K562 (cell line): ENCODE measurements around the gene MEA1. TPM values are rescaled to one million over a fixed set of nuclear protein-coding genes. Genes with fewer than 3 reads are reported as not detected.

Source experiments
- ARID2 ChIP-seq: fragments of 450-650 bp; IDR thresholded peaks from 2 replicates; pipeline ENCODE4 v1.6.1; 2017; ENCODE audit warnings: antibody characterized with exemption, mild to moderate bottlenecking
- ASH1L ChIP-seq: fragments of 450-650 bp; IDR thresholded peaks from 2 replicates; pipeline ENCODE4 v1.6.1; 2018; ENCODE audit warnings: borderline replicate concordance, mild to moderate bottlenecking, low read depth; ENCODE audit not compliant: partially characterized antibody
- BCL6 ChIP-seq: fragments of 250-450 bp; sonication (Bioruptor Pico); IDR thresholded peaks from 2 replicates; pipeline ENCODE4 v1.4.0; 2020
- E2F3 ChIP-seq: fragments of 250-450 bp; sonication (Bioruptor Pico); IDR thresholded peaks from 2 replicates; pipeline ENCODE4 v1.4.0; 2020; ENCODE audit warnings: mild to moderate bottlenecking
- FOSL1 ChIP-seq: fragments of 200-800 bp; sonication (Bioruptor generic); conservative IDR thresholded peaks from 2 replicates; pipeline ENCODE4 v1.6.1; 2016; ENCODE audit warnings: missing genetic modification characterization, missing compliant biosample characterization
- GABPB2 ChIP-seq: fragments of 250-450 bp; sonication (Bioruptor Pico); conservative IDR thresholded peaks from 2 replicates; pipeline ENCODE4 v1.5.1; 2021; ENCODE audit warnings: mild to moderate bottlenecking
- HDAC2 ChIP-seq: fragments of 450-650 bp; IDR thresholded peaks from 2 replicates; pipeline ENCODE4 v1.6.1; 2016; ENCODE audit warnings: mild to moderate bottlenecking
- MAZ ChIP-seq, 2 experiments: fragments of 450-650 bp in 1 of 2; sonication (generic) in 1 of 2; formaldehyde crosslinking; IDR thresholded peaks in 1 of 2; conservative IDR thresholded peaks in 1 of 2; 2 replicates each; pipeline versions ENCODE4 v1.4.0 to v1.5.0; 2020; ENCODE audit warnings: mild to moderate bottlenecking in 1 of 2, missing genetic modification reagents in 1 of 2
- MTA3 ChIP-seq: fragments of 450-650 bp; formaldehyde crosslinking; IDR thresholded peaks from 2 replicates; pipeline ENCODE4 v1.6.1; 2017; ENCODE audit warnings: mild to moderate bottlenecking, borderline replicate concordance
- MYNN ChIP-seq, 2 experiments: sonication (generic); formaldehyde crosslinking in 1 of 2; IDR thresholded peaks; 2 replicates each; pipeline versions ENCODE4 v1.5.0 to v1.6.1; 2016 to 2020; ENCODE audit warnings: antibody characterized with exemption in 1 of 2, missing genetic modification reagents in 1 of 2
- NBN ChIP-seq: fragments of 450-650 bp; IDR thresholded peaks from 2 replicates; pipeline ENCODE4 v1.6.1; 2016; ENCODE audit warnings: low read depth, mild to moderate bottlenecking
- NFIX ChIP-seq: fragments of 250-450 bp; sonication (Bioruptor Pico); IDR thresholded peaks from 2 replicates; pipeline ENCODE4 v1.4.0; 2020; ENCODE audit warnings: low read depth, mild to moderate bottlenecking, moderate library complexity
- OTX1 ChIP-seq: fragments of 450-650 bp; formaldehyde crosslinking; IDR thresholded peaks from 2 replicates; pipeline ENCODE4 v1.4.0; 2022; ENCODE audit warnings: mild to moderate bottlenecking
- POLR2AphosphoS2 ChIP-seq: IDR thresholded peaks from 2 replicates; pipeline ENCODE4 v1.6.1; 2012; ENCODE audit warnings: low read length, improper control_type of control experiment
- SETDB1 ChIP-seq: IDR thresholded peaks from one replicate; pipeline ENCODE4 v1.6.1; 2012; ENCODE audit warnings: low read length, control low read depth, inconsistent platforms
- SMAD1 ChIP-seq: fragments of 150-350 bp; IDR thresholded peaks from 2 replicates; pipeline ENCODE4 v1.6.1; 2014; ENCODE audit warnings: low read length, low read depth; ENCODE audit not compliant: partially characterized antibody
- SMARCA4 ChIP-seq: fragments of 450-650 bp; IDR thresholded peaks from 2 replicates; pipeline ENCODE4 v1.6.1; 2016
- TAF15 ChIP-seq: fragments of 200-400 bp; formaldehyde crosslinking; IDR thresholded peaks from 2 replicates; pipeline ENCODE4 v1.6.1; 2017; ENCODE audit warnings: mild to moderate bottlenecking, low read depth, low read length, moderate library complexity
- TEAD1 ChIP-seq, 2 experiments: fragments of 450-650 bp in 1 of 2; sonication (generic) in 1 of 2; formaldehyde crosslinking; IDR thresholded peaks; 2 replicates each; pipeline versions ENCODE4 v1.4.0 to v1.8.0; 2020 to 2022; ENCODE audit warnings: mild to moderate bottlenecking in 2 of 2, missing genetic modification reagents in 1 of 2
- ZFX ChIP-seq: sonication (generic); formaldehyde crosslinking; IDR thresholded peaks from 2 replicates; pipeline ENCODE4 v1.8.0; 2022; ENCODE audit warnings: mild to moderate bottlenecking, missing genetic modification reagents, moderate library complexity
- ZKSCAN1 ChIP-seq: fragments of 150-350 bp; IDR thresholded peaks from 2 replicates; pipeline ENCODE4 v1.6.1; 2016; ENCODE audit warnings: low read depth, low read length
- ZNF121 ChIP-seq: sonication (generic); formaldehyde crosslinking; conservative IDR thresholded peaks from 2 replicates; pipeline ENCODE4 v1.8.0; 2022; ENCODE audit warnings: missing genetic modification reagents
- ZNF408 ChIP-seq: fragments of 250-450 bp; sonication (Bioruptor Pico); IDR thresholded peaks from 2 replicates; pipeline ENCODE4 v1.4.0; 2020; ENCODE audit warnings: low read depth, mild to moderate bottlenecking, moderate library complexity
- ZNF707 ChIP-seq: fragments of 250-450 bp; sonication (Bioruptor Pico); conservative IDR thresholded peaks from 2 replicates; pipeline ENCODE4 v1.8.0; 2022; ENCODE audit warnings: inconsistent platforms, mild to moderate bottlenecking, moderate library complexity
- ZNF764 ChIP-seq: fragments of 250-450 bp; sonication (Bioruptor Pico); IDR thresholded peaks from 2 replicates; pipeline ENCODE4 v1.4.0; 2020; ENCODE audit warnings: low read depth, mild to moderate bottlenecking, moderate library complexity
- polyA plus RNA-seq, 8 experiments: library from polyadenylated mRNA; depleted of rRNA in 4 of 8; stranded (reverse) in 5 of 8; unstranded in 3 of 8; fragments of >200 nt; fragmentation: Nextera tagmentation in 2 of 8; fragmentation: Illumina TruSeq in 1 of 8; extraction: Ambion mirVana in 2 of 8; extraction: Trizol in 1 of 8; gene quantifications; 2 replicates each; pipeline versions ENCODE4 v1.2.1 to v1.2.3, GENCODE V29; 2011 to 2014; ENCODE audit warnings: inconsistent platforms in 1 of 8, missing spikeins in 1 of 8
- total RNA-seq, 7 experiments: library from RNA; depleted of rRNA in 6 of 7; stranded (reverse); fragments of >200 nt in 6 of 7; fragmentation: Illumina TruSeq in 2 of 7; extraction: Trizol in 2 of 7; gene quantifications; 2 replicates each; pipeline versions ENCODE4 v1.2.1 to v1.2.3, GENCODE V29; 2011 to 2021; ENCODE audit warnings: low replicate concordance in 1 of 7
- TF ChIP-seq, protein P1 (sequence below): fragments of 250-450 bp; sonication (Bioruptor Pico); IDR thresholded peaks from 2 replicates; pipeline ENCODE4 v1.5.0; 2021
- TF ChIP-seq, protein P2 (sequence below): fragments of 250-450 bp; sonication (Bioruptor Pico); IDR thresholded peaks from 2 replicates; pipeline ENCODE4 v1.8.0; 2021; ENCODE audit warnings: borderline replicate concordance, mild to moderate bottlenecking, moderate library complexity; ENCODE audit not compliant: poor library complexity, severe bottlenecking
- TF ChIP-seq, protein P3 (sequence below): fragments of 250-450 bp; sonication (Bioruptor Pico); IDR thresholded peaks from 2 replicates; pipeline ENCODE4 v1.5.1; 2021; ENCODE audit warnings: mild to moderate bottlenecking

Gene MEA1
- total and polyA plus RNA-seq, 9 of the 15 experiments (the other 6 are each of a cell fraction or from before 2014, with no cell fraction given), result 86.8 to 210 (median 152) TPM

DNA sequence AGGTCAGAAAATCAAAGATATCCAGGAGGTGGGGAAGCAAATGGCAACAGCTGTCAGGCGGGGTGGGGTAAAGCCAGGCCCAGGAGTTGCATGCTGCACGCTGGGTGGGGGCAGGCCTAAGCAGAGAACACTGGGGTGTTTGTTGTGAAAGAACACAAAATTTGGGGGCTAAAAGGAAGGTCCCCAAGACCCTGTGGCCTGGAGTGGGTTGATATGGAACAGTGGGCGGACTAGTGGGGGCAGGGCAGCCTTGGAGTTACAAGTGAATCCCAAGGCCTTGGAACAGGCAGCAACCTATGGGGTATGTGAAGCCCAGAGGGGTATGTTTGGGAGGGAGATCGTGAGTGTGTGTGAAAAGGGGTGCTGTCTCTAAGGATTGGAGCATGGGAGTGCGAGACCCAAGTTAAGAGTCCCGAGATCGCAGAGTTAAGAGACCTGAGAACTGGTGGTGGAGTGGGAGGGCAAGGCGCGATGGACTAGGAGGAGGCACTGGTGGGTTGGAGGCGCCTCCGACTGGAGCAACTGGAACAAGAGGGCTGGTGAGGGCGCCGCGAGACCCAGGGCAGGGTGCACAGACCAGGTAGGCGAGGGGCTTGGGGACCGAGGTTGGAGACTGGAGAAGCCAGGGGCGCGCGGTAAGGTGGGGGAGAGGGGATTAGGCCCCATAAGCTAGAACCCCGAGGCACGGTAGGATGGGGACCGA is 39.2 kb upstream of the MEA1 start (continued):
- TF ChIP-seq, protein P1, sequence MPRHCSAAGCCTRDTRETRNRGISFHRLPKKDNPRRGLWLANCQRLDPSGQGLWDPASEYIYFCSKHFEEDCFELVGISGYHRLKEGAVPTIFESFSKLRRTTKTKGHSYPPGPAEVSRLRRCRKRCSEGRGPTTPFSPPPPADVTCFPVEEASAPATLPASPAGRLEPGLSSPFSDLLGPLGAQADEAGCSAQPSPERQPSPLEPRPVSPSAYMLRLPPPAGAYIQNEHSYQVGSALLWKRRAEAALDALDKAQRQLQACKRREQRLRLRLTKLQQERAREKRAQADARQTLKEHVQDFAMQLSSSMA (CRISPR knock-in tag), result no peak
- TF ChIP-seq MYNN (IDR thresholded peaks at IDR 0.05) (peak; percentile 99), MYNN (CRISPR knock-in tag; IDR thresholded peaks at IDR 0.05) (peak; percentile 84; the same call in 1 of the 2 replicates), HDAC2 (no peak), NBN (peak; percentile 55; the same call in 1 of the 2 replicates), ZNF408 (CRISPR knock-in tag) (no peak), TEAD1 (CRISPR knock-in tag; IDR thresholded peaks at IDR 0.05) (0 out of 4 replicates have a peak, but pooled peaks of 1 of the 2 experiments have one; percentile 31), ZKSCAN1 (no peak), ZNF764 (CRISPR knock-in tag) (no peak), ARID2 (no peak), MAZ (CRISPR knock-in tag; conservative IDR thresholded peaks at IDR 0.05 in 1 of 2, IDR thresholded peaks at IDR 0.05 in 1 of 2) (no peak; a peak in 1 of 4 replicates), ZNF707 (no peak), ASH1L (no peak), BCL6 (CRISPR knock-in tag) (no peak), TAF15 (no peak), SETDB1 (no peak), ZFX (no peak), POLR2AphosphoS2 (no peak), GABPB2 (CRISPR knock-in tag) (no peak), ZNF121 (CRISPR knock-in tag) (no peak), SMARCA4 (peak; percentile 56), E2F3 (no peak; the same call in 1 of the 2 replicates), SMAD1 (peak; percentile 23), NFIX (CRISPR knock-in tag) (no peak), FOSL1 (no peak), MTA3 (no peak), OTX1 (CRISPR knock-in tag) (0 out of 2 replicates have a peak, but pooled peaks have one; percentile 4)
- TF ChIP-seq, protein P2, sequence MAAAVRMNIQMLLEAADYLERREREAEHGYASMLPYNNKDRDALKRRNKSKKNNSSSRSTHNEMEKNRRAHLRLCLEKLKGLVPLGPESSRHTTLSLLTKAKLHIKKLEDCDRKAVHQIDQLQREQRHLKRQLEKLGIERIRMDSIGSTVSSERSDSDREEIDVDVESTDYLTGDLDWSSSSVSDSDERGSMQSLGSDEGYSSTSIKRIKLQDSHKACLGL (CRISPR knock-in tag), result no peak
- TF ChIP-seq, protein P3, sequence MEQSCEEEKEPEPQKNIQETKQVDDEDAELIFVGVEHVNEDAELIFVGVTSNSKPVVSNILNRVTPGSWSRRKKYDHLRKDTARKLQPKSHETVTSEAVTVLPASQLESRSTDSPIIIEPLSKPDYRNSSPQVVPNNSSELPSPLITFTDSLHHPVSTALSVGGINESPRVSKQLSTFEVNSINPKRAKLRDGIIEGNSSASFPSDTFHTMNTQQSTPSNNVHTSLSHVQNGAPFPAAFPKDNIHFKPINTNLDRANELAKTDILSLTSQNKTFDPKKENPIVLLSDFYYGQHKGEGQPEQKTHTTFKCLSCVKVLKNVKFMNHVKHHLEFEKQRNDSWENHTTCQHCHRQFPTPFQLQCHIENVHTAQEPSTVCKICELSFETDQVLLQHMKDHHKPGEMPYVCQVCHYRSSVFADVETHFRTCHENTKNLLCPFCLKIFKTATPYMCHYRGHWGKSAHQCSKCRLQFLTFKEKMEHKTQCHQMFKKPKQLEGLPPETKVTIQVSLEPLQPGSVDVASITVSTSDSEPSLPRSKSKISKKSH, result no peak
